Mesenchymal stem cell (in vitro differentiated cells and primary cell): ENCODE measurements around the gene KLHL21.
A peak's percentile ranks its signal among the peaks of the same experiment; 100 is the strongest.

Experiments
- DNase-seq: peaks from one replicate; pipeline ENCODE4 v3.0.0-alpha.2; 2013
- H2AFZ ChIP-seq: one replicate; pipeline ENCODE4 v1.6.1; 2013; ENCODE audit warnings: low read depth, mild to moderate bottlenecking, control low read depth, inconsistent platforms, low read length, moderate library complexity
- H2AK5ac ChIP-seq: 2 replicates; pipeline ENCODE4 v1.6.1; 2013; ENCODE audit warnings: low read length, moderate library complexity, mild to moderate bottlenecking, inconsistent platforms; ENCODE audit not compliant: severe bottlenecking
- H2BK120ac ChIP-seq: one replicate; pipeline ENCODE4 v1.6.1; 2013; ENCODE audit warnings: low read depth, mild to moderate bottlenecking, inconsistent platforms, low read length, moderate library complexity
- H2BK12ac ChIP-seq, 2 experiments: one replicate each; pipeline ENCODE4 v1.6.1; 2013; ENCODE audit warnings: inconsistent platforms in 2 of 2, low read length in 2 of 2, mild to moderate bottlenecking in 2 of 2, moderate library complexity in 2 of 2, control low read depth in 1 of 2
- H2BK15ac ChIP-seq: one replicate; pipeline ENCODE4 v1.6.1; 2013; ENCODE audit warnings: mild to moderate bottlenecking, low read depth, inconsistent platforms; ENCODE audit not compliant: poor library complexity, severe bottlenecking
- H2BK5ac ChIP-seq: 2 replicates; pipeline ENCODE4 v1.6.1; 2013; ENCODE audit warnings: low read depth, mild to moderate bottlenecking, low read length, control low read depth, inconsistent platforms; ENCODE audit not compliant: poor library complexity, severe bottlenecking
- H3K14ac ChIP-seq, 2 experiments: one replicate each; pipeline ENCODE4 v1.6.1; 2013; ENCODE audit warnings: inconsistent platforms in 2 of 2, low read length in 2 of 2, control low read depth in 1 of 2, mild to moderate bottlenecking in 1 of 2, moderate library complexity in 1 of 2
- H3K18ac ChIP-seq, 2 experiments: one replicate each; pipeline ENCODE4 v1.6.1; 2013; ENCODE audit warnings: inconsistent platforms in 2 of 2, low read length in 2 of 2, control low read depth in 1 of 2, low read depth in 1 of 2, mild to moderate bottlenecking in 1 of 2
- H3K23ac ChIP-seq, 2 experiments: one replicate each; pipeline ENCODE4 v1.6.1; 2013; ENCODE audit warnings: inconsistent platforms in 2 of 2, low read length in 2 of 2, mild to moderate bottlenecking in 2 of 2, moderate library complexity in 2 of 2, control low read depth in 1 of 2
- H3K27ac ChIP-seq: 2 replicates; pipeline ENCODE4 v1.5.1; 2013; ENCODE audit warnings: mild to moderate bottlenecking, moderate library complexity, low read length, control low read depth, inconsistent platforms; ENCODE audit not compliant: poor library complexity, severe bottlenecking
- H3K27me3 ChIP-seq, 2 experiments: 2 replicates each; pipeline versions ENCODE4 v1.6.1 to v1.7.0; 2013; ENCODE audit warnings: low read length in 2 of 2, mild to moderate bottlenecking in 2 of 2, moderate library complexity in 2 of 2, control low read depth in 1 of 2, inconsistent platforms in 1 of 2; ENCODE audit not compliant: control insufficient read depth in 1 of 2, insufficient read depth in 1 of 2
- H3K36me3 ChIP-seq, 2 experiments: 2 replicates each; pipeline versions ENCODE4 v1.6.1 to v1.7.0; 2013; ENCODE audit warnings: low read length in 2 of 2, control low read depth in 1 of 2, inconsistent platforms in 1 of 2, low read depth in 1 of 2, mild to moderate bottlenecking in 1 of 2; ENCODE audit not compliant: insufficient read depth in 2 of 2, control insufficient read depth in 1 of 2
- H3K4ac ChIP-seq, 2 experiments: one replicate each; pipeline ENCODE4 v1.6.1; 2013; ENCODE audit warnings: inconsistent platforms in 2 of 2, low read length in 2 of 2, mild to moderate bottlenecking in 2 of 2, moderate library complexity in 2 of 2, control low read depth in 1 of 2, low read depth in 1 of 2
- H3K4me1 ChIP-seq: 2 replicates; pipeline ENCODE4 v1.6.1; 2013; ENCODE audit warnings: low read depth, low read length, control low read depth; ENCODE audit not compliant: control insufficient read depth, insufficient read depth
- H3K4me2 ChIP-seq: 2 replicates; pipeline ENCODE4 v1.6.1; 2013; ENCODE audit warnings: low read length, mild to moderate bottlenecking, inconsistent platforms; ENCODE audit not compliant: poor library complexity, severe bottlenecking
- H3K4me3 ChIP-seq, 2 experiments: 2 replicates each; pipeline versions ENCODE4 v1.5.1 to v1.7.0; 2013; ENCODE audit warnings: low read length in 2 of 2, mild to moderate bottlenecking in 2 of 2, control low read depth in 1 of 2, low read depth in 1 of 2; ENCODE audit not compliant: insufficient read depth in 1 of 2
- H3K79me1 ChIP-seq: replicated peaks from 2 replicates; pipeline ENCODE4 v1.6.1; 2013; ENCODE audit warnings: mild to moderate bottlenecking, control low read depth, low read length, inconsistent platforms; ENCODE audit not compliant: poor library complexity, severe bottlenecking
- H3K9ac ChIP-seq: 2 replicates; pipeline ENCODE4 v1.7.0; 2013; ENCODE audit warnings: mild to moderate bottlenecking, low read length, moderate library complexity
- H3K9me3 ChIP-seq: 2 replicates; pipeline ENCODE4 v1.7.0; 2013; ENCODE audit warnings: mild to moderate bottlenecking, low read length; ENCODE audit not compliant: control insufficient read depth
- H4K8ac ChIP-seq: one replicate; pipeline ENCODE4 v1.6.1; 2013; ENCODE audit warnings: inconsistent platforms, mild to moderate bottlenecking, low read length, moderate library complexity
- H4K91ac ChIP-seq: one replicate; pipeline ENCODE4 v1.6.1; 2013; ENCODE audit warnings: mild to moderate bottlenecking, low read length, inconsistent platforms
- WGBS: methylation state at CpG from one replicate; pipeline ENCODE4 v1.1.7; 2013; ENCODE audit warnings: mixed read lengths; 5-methylcytosine and 5-hydroxymethylcytosine counted together

KLHL21 gene

DNA sequence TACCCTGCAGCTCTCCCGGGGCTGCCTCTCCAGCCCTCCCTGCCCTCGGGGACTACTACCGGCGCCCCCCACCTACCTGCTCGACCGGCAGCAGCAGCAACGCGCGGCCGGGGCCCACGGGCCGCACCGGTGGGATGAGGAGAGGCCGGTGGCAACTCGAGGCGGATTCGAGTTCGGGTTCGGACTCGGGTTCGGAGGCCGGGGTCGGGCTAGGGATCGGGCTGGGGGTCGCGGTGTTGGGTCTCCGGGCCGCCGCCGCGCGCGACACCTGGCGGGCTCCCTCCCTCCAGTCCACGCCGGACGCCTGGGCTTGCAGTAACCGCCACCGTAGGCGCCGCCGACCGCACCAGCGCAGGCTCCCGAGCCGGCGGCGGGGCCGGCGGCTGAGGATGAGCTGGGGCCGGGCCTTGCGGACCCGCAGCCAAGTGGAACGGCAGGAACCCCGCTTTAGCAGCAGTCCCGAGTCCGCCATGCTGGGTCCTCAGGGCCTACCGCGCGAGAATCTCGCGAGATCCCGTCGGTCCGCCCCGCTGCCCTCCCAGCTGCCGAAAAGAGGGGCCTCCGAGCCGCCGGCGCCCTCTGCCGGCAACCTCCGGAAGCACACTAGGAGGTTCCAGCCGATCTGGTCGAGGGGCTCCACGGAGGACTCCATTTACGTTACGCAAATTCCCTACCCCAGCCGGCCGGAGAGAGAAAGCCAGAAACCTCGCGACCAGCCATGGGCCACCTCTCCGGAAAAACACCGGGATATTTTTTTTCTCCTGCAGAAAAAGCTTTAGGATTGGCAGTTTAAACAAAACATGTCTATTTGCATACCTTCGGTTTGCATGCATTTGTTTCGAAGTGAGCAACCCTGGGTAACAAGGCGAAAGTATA, 48.4 kb downstream of the KLHL21 start, which contains the start of gene NOL9:
NOL9 (minus strand) TSS at position 483 of the 876 bp plus-strand sequence; CDS start at position 472, 11 bp downstream.
- peak within 1 kb of the TSS; percentile 48 for H2AFZ ChIP-seq
- WGBS, result 3% methylated on average over 77 of the region's 87 CpGs

DNA sequence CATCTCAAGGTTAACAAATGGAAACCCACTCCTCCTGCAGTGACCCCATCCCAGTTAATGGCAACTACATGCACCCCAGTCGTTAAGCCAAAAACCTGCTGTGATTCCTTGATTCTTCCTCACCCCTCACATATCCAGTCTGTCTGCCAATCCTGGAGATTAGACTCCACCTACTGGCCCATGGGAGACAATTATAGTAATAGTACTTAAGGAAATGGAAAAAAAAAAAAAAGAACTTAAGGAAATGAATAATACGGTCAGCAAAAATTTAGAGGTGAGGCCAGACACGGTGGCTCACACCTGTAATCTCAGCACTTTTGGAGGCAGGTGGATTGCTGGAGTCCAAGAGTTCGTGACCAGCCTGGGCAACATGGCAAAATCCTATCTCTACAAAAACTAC, 55.4 kb downstream of the KLHL21 start:
- no peak overlapping the region for H2BK12ac ChIP-seq
- WGBS, result 96% methylated on average over 4 of the region's 4 CpGs
- no peak overlapping the region for H3K4ac ChIP-seq
- H2BK120ac ChIP-seq, result no peak overlapping the region
- H4K91ac ChIP-seq, result no peak overlapping the region
- no peak overlapping the region for H2AFZ ChIP-seq
- no peak overlapping the region for H3K18ac ChIP-seq
- H2AK5ac ChIP-seq, result no peak overlapping the region
- H3K4me2 ChIP-seq, result no peak overlapping the region
- H3K79me1 ChIP-seq, result peaks cover 30% of the 10 kb centered on the region
- H3K36me3 ChIP-seq, result peaks cover 57 to 72% of the 10 kb centered on the region in 2 experiments
- no peak overlapping the region for H3K27ac ChIP-seq
- peak; percentile 20 for DNase-seq
- no peaks in the 10 kb centered on the region for H3K27me3 ChIP-seq
- no peak overlapping the region for H4K8ac ChIP-seq
- no peak overlapping the region for H3K23ac ChIP-seq
- peaks cover 3% of the 10 kb centered on the region for H3K4me1 ChIP-seq
- H2BK5ac ChIP-seq, result no peak overlapping the region
- H3K9me3 ChIP-seq, result no peaks in the 10 kb centered on the region
- no peak overlapping the region for H3K14ac ChIP-seq
- no peak overlapping the region for H3K4me3 ChIP-seq
- H2BK15ac ChIP-seq, result no peak overlapping the region
- H3K9ac ChIP-seq, result peak overlapping the region; percentile 8

More for the DNA sequence above, 48.4 kb downstream of the KLHL21 start, which contains the start of gene NOL9:
- H4K91ac ChIP-seq, result peak within 1 kb of the TSS; percentile 72
- H2BK12ac ChIP-seq, result peak within 1 kb of the TSS in 1 of 2 experiments; percentile 23
- peak; percentile 92 for DNase-seq
- H4K8ac ChIP-seq, result peak within 1 kb of the TSS; percentile 97
- peak within 1 kb of the TSS; percentile 93 to 99 for H3K18ac ChIP-seq
- H3K27ac ChIP-seq, result no peak within 1 kb of the TSS
- peaks cover 9 to 14% of the 10 kb centered on the region in 2 experiments for H3K36me3 ChIP-seq
- peak within 1 kb of the TSS; percentile 27 to 77 for H3K14ac ChIP-seq
- no peak within 1 kb of the TSS for H2AK5ac ChIP-seq
- H2BK120ac ChIP-seq, result peak within 1 kb of the TSS; percentile 91
- H3K23ac ChIP-seq, result peak within 1 kb of the TSS in 1 of 2 experiments; percentile 68
- no peaks in the 10 kb centered on the region for H3K9me3 ChIP-seq
- no peak within 1 kb of the TSS for H2BK5ac ChIP-seq
- H3K4ac ChIP-seq, result peak within 1 kb of the TSS; percentile 85 to 98
- H3K79me1 ChIP-seq, result peaks cover 9% of the 10 kb centered on the region
- H3K27me3 ChIP-seq, result no peaks in the 10 kb centered on the region
- peak within 1 kb of the TSS; percentile 93 to 95 for H3K4me3 ChIP-seq
- peak within 1 kb of the TSS; percentile 95 for H3K9ac ChIP-seq
- peaks cover 10% of the 10 kb centered on the region for H3K4me1 ChIP-seq
- H3K4me2 ChIP-seq, result peak within 1 kb of the TSS; percentile 97
- H2BK15ac ChIP-seq, result no peak within 1 kb of the TSS

DNA sequence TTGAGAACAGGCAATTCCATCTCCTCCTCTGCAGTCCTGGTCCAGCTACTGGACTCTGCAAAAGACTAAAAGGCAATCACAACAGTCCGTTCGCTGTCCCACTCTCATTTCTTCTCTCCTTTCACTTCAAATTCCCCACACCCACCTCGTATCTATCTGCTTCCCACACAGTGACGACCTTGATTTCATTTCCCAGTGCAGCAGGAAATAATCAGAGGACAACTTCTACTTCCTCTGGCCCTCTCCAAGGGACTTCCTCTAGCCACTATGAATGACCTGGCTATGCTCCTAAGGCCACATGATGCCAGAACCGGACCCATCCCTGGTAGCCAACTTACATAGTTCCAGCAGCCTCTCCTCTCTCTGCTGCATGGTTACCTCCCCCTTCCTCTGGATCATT, 56.3 kb downstream of the KLHL21 start:
- Histone ChIP-seq H3K36me3 (peaks cover 62 to 79% of the 10 kb centered on the region in 2 experiments), H3K9me3 (no peaks in the 10 kb centered on the region), H3K14ac (no peak overlapping the region), H2BK12ac (no peak overlapping the region), H3K79me1 (peaks cover 30% of the 10 kb centered on the region), H4K8ac (no peak overlapping the region), H2AK5ac (no peak overlapping the region), H3K23ac (no peak overlapping the region), H3K27me3 (no peaks in the 10 kb centered on the region), H3K4ac (no peak overlapping the region), H4K91ac (no peak overlapping the region), H3K4me3 (no peak overlapping the region), H3K9ac (peak overlapping the region; percentile 8), H3K18ac (no peak overlapping the region), H2BK15ac (no peak overlapping the region), H3K27ac (no peak overlapping the region), H2AFZ (no peak overlapping the region), H3K4me1 (peaks cover 3% of the 10 kb centered on the region), H2BK120ac (no peak overlapping the region), H2BK5ac (no peak overlapping the region), H3K4me2 (no peak overlapping the region)
- no peak for DNase-seq
- 92% methylated on average over 5 of the region's 5 CpGs for WGBS
